ENCODE data around the gene MSI2.

MSI2 gene

DNA sequence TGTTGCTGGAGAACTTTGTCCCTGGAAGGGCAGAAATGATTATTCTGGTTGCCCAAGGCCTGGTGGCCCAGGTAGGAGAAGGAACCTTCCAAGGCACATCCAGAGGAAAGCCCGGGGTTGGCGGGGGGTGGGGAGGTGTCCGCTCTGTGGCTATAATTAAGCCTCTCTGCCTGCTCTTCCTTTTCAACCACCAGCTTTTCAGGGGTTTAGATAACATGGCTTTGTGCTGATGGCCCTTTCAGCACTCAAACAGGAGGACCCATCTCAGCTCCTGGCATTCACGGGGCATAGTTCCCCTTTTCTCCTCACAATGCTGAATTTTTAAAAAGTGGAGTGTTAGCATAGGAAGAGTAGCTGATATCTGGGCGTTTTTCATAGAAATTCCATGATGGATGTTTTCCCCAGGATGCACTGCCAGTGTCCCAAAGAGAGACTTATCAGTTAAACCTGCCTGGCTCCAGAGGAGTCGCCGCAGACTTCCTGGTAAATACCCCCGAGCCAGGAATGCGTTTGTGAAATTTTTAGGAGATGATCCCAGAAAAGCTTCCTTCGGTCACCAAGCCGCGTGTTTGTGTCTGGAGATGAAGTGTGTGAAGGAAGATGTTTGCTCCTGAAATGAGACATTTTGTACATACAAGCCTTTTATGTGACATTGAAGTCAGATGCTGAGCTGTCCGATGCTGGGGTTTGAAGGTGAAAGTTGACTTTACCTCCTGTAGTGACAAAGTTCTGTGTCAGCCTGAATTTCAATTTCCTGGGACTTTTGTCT is 188.5 kb downstream of the MSI2 start:
- TF ChIP-seq, protein P1, sequence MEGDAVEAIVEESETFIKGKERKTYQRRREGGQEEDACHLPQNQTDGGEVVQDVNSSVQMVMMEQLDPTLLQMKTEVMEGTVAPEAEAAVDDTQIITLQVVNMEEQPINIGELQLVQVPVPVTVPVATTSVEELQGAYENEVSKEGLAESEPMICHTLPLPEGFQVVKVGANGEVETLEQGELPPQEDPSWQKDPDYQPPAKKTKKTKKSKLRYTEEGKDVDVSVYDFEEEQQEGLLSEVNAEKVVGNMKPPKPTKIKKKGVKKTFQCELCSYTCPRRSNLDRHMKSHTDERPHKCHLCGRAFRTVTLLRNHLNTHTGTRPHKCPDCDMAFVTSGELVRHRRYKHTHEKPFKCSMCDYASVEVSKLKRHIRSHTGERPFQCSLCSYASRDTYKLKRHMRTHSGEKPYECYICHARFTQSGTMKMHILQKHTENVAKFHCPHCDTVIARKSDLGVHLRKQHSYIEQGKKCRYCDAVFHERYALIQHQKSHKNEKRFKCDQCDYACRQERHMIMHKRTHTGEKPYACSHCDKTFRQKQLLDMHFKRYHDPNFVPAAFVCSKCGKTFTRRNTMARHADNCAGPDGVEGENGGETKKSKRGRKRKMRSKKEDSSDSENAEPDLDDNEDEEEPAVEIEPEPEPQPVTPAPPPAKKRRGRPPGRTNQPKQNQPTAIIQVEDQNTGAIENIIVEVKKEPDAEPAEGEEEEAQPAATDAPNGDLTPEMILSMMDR (conservative IDR thresholded peaks at IDR 0.05) = no peak
- no peak overlapping the region for H3K27ac ChIP-seq

DNA sequence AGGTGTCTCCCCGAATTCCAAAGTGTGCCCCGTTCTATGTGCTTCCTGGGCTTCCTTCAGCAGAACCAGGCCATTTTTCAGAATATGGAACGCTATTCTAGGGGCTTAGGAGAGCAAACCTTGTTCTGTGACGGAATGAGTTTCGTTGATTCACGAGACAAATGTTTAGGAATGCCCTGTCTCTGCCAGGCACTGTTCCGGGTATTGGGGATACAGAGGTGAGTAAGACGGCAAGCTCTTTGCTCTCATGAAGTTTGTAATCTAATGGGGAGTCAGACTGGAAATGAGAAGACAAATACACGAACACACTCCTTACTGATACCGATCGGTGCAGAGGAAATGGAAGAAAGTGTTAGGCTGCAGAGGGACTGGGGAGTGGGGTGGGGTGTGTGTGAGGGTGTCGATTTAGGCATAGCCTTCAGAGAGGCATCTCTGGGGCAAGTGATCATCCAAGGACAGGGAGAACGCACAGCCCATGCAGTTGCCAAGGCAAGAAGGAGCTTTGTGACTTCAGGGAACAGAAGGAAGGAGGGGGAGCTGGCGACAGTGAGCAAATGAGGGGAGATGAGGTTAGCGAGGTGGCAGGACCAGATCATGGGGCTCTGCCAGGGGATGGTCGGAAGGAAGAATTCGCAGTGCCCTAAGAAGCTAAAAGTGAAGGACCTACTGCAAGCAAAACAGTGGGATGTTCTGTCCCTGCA is 189.6 kb downstream of the MSI2 start:
- H3K27ac ChIP-seq = no peak overlapping the region
- TF ChIP-seq, protein P1 (conservative IDR thresholded peaks at IDR 0.05) = no peak

DNA sequence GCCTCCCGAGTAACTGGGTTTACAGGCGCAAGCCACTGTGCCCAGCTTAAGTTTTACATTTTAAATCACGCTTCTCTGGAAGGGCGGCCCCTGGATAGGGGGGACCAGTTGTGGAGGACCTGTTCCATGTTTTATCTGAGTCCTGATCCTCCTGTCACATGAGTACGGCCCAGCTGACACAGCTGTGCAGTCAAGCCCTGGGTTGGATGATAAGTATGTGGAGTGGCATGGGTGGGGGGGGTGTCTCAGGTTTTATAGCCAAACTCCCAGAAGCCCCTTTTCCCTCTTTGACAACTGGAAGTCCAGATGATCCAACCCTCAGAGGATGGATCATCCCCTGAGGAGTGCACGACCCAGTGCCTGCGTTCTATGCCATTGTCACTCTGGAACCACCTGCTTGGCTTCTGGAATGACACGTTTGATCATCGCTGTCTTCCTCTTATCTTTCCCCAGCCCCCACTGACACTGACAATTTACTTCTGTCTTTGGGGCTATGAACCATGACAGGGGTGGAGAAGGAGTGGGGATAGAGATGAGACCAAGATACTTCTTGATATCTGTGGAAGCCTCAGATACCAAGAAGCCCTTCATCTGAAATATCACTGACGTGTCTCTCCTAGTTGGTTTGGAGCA is 191.2 kb downstream of the MSI2 start:
- peak overlapping the region; percentile 37; the same call in 1 of the 2 replicates for H3K27ac ChIP-seq
- TF ChIP-seq, protein P1 (conservative IDR thresholded peaks at IDR 0.05) = no peak

DNA sequence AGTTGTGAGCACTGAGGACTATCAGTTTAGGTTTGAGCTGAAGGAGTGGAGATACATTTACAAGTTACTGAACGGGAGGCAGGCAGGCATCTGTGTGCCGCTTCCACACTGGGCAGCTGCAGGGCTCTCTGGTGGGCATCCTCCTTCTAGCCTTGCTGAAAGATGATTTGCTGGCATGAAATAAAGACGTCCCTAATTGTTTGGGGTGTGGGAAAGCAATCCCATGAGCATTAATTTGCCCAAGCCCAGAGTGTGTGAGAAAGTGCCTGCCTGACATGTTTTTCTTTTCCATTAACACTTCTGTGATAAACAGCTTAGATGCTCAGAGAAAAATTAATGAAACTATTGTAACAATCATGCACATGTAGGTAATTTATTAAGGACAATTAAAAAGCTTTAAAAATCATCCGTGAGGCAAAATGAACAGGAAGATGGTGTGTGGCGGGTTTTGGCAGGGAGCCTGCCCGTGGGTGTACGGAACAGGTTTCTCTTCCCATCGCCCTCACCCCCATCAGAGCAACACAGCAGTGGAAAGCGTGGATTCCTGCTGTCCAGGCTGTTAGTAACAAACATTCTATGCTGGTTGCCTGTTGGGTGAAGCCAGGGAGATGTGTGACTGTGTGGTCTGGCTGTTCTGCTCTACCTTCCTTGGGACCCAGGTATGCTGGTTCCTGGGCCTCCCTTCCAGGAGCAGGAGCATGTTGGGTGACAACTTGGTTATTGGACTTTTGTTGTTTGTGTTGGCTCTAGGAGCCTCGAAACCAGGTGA is 191.9 kb downstream of the MSI2 start:
- TF ChIP-seq, protein P1 (conservative IDR thresholded peaks at IDR 0.05) = no peak
- H3K27ac ChIP-seq = peak overlapping the region; percentile 37; the same call in 1 of the 2 replicates

DNA sequence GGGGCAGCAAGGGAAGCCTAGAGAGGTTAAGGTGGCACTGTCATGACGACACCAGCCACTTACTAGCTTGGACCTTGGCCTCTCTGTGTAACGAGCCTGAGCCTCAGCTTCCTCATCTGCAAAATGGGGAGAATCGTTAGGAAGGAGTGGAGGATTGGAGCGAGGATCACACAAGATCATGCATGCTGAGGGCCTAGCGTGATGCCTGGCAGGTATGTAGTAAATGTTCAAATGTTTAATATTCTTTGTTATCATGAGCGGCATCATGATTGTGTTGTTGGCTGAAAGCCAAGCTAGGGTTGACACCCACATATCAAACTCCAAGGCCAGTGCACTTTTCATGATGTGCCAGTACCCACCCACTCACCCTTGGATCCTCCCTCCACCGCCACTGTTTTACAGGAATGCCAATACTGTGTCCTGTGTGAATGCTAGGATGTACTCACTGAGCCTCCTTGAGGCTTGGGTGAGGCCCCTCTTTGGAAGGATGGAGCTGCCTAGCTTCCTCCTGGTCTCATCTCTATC is 192.5 kb downstream of the MSI2 start:
- TF ChIP-seq, protein P1 (conservative IDR thresholded peaks at IDR 0.05) = no peak
- peak overlapping the region; percentile 37; the same call in 1 of the 2 replicates for H3K27ac ChIP-seq

DNA sequence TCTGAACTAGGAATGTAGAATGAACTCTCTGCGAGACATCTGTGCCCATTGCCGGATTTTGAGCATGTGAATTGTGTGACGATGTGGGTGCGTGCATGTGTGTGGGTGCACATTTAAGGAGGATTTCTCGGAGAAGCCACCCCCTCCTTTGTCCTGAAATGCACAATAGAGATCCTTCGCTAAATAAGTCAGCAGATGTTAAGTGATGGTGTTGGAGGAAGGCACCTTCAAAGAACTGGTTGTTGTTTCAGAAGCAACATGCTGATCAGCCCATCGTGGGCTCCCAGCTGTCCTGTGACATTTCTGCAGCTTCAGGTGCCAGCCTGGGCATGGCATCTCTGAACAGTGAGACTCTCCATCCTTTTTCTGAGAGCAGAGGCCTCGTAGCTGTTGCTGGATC is 194.9 kb downstream of the MSI2 start:
- no peak overlapping the region for H3K27ac ChIP-seq
- TF ChIP-seq, protein P1 (conservative IDR thresholded peaks at IDR 0.05) = no peak

Data from VCaP (cell line).